Measurements from ENCODE around the gene SRRT. TPM values are rescaled to one million over a fixed set of nuclear protein-coding genes. Genes with fewer than 3 reads are reported as not detected.
"Not testable (repeated sequence)": the region's sequence is repeated elsewhere in the genome, so short reads cannot be mapped to it uniquely, and the experiment has no call there.

Gene SRRT
- polyA plus RNA-seq, 1 donor, result 193 TPM

DNA sequence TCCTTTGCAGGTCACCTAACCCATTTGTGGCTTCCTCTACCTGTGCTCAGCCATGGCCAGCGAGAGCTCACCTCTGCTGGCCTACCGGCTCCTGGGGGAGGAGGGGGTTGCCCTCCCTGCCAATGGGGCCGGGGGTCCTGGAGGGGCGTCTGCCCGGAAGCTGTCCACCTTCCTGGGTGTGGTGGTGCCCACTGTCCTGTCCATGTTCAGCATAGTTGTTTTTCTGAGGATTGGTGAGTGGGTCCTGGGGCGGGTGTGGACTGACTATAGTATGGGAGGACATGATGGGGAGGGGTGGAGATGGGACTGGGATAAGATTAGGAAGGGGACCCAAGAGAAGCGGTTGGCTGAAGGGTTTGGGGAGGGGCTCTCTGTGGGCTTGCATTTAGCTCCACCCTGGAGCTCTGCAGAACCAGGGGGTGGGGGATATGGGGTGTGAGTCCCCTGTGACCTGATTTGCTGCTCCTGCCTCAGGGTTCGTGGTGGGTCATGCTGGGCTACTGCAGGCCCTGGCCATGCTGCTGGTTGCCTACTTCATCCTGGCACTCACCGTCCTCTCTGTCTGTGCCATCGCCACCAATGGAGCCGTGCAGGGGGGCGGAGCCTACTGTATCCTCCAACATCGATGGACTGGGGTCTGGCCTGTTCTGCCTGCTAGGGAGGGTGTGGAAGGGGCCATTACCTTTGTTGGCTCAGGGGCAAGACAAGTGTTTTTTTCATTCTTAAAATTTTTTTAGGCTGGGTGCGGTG, 20.6 kb upstream of the SRRT start:
- no peak for DNase-seq

DNA sequence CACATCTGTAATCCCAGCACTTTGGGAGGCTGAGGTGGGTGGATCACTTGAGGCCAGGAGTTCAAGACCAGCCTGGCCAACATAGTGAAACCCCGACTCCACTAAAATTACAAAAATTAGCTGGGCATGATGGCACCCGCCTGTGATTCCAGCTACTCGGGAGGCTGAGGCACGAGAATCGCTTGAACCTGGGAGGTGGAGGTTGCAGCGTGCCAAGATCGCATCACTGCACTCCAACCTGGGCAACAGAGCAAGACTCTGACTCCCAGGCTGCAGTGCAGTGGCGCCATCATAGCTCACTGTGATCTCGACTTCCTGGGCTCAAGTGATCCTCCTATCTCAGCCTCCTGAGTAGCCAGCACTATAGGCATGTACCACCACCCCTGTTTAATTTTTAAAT, 20.0 kb upstream of the SRRT start:
- not testable (repeated sequence) for DNase-seq

GRCh38 chr7:100855515-100855914, 19.4 kb upstream of the SRRT start:
- no peak for DNase-seq

DNA sequence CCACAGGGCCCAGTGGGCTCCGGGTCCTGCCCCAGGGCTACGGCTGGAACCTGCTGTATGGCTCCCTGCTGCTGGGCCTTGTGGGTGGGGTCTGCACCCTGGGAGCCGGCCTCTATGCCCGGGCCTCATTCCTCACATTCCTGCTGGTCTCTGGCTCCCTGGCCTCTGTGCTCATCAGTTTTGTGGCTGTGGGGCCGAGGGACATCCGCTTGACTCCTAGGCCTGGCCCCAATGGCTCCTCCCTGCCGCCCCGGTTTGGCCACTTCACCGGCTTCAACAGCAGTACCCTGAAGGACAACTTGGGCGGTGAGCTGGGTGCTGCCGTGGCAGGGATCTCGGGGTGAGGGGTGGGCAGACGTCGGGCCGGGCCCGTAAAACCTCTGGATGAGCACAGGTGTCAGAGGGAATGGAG, 18.0 kb upstream of the SRRT start:
- no peak for DNase-seq

- DNase-seq, result no peak
These were observed 15.0 kb upstream of the SRRT start for GRCh38 chr7:100859856-100860255.

- DNase-seq, result no peak
These were observed 13.9 kb upstream of the SRRT start for GRCh38 chr7:100860702-100861615.

GRCh38 chr7:100861616-100861985, 13.3 kb upstream of the SRRT start:
- DNase-seq, result no peak

DNA sequence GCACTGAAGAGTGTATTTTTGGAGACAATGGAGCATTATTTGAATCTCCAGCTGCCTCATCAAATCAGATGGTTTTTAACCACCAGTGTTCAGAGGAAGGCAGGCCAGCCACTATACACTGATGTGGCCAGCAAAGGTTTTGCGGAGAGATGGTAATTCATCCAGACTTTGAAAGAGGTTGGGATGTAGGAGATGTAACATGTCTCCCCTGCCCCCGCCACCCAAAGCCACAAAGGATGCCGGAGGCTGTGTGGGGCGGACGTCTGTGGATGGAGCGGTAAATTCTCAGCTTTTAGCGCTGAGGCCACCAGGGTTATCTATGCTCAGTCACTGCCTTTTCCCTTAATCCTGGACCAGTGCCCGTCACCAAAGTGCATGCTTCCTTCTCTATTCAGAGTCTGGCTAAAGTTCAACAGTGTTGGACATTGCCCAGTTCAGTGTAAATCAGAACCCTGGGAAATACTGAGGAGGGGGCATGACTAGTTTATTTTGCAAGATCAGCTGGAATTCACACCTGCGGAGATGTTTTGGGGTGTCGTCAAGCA, 11.4 kb upstream of the SRRT start:
- no peak for DNase-seq

DNA sequence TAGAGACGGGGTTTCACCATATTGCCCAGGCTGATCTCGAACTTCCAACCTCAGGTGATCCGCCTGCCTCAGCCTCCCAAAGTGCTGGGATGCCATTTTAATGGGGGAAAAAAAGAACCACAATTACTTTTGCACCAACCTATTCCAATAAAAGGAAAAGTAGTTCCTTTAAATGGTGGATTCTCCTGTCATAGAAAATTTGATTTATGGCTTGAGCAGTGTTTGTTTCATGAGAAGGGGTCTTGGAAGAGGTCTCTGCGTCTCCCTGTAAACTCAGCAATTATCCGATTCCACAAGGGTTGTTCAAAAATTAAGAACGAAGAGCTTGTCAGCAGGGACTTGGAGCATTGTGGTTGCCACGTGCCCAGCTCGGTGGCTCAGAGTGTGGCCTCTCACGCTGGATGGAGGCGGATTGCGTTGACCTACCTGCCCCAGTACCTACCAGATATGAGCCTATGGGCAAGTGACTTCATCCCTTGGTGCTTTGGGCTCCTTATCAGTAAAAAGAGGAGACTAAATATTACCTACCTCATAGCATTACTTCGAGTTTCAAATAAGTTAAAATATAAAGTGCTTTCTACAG, 10.5 kb upstream of the SRRT start:
- no peak for DNase-seq

- DNase-seq, result no peak
These were observed 9.5 kb upstream of the SRRT start for GRCh38 chr7:100865372-100865911.

DNA sequence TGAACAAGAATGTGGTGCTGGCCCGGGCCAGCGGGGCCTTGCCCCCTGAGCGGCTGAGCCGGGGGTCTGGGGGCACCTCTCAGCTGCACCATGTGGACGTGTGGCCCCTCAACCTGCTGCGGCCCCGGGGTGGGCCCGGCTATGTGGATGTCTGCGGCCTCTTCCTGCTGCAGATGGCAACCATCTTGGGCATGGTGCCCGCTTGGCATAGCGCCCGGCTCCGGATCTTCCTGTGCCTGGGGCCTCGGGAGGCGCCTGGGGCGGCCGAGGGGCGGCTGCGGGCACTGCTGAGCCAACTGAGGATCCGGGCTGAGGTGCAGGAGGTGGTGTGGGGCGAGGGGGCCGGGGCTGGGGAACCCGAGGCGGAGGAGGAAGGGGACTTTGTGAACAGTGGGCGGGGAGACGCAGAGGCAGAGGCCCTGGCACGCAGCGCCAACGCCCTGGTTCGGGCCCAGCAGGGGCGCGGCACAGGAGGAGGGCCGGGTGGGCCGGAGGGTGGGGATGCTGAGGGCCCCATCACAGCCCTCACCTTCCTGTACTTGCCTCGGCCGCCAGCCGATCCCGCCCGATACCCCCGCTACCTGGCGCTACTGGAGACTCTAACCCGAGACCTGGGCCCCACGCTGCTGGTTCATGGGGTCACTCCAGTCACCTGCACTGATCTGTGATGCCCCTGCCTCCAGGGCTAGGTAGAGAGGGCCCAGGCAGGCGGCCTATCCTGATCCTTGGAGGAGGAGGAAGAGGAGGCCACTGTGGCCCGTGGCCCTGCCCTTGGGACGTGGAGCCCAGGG, 8.8 kb upstream of the SRRT start:
- DNase-seq, result no peak

GRCh38 chr7:100866729-100867039, 8.2 kb upstream of the SRRT start:
- DNase-seq, result no peak

DNA sequence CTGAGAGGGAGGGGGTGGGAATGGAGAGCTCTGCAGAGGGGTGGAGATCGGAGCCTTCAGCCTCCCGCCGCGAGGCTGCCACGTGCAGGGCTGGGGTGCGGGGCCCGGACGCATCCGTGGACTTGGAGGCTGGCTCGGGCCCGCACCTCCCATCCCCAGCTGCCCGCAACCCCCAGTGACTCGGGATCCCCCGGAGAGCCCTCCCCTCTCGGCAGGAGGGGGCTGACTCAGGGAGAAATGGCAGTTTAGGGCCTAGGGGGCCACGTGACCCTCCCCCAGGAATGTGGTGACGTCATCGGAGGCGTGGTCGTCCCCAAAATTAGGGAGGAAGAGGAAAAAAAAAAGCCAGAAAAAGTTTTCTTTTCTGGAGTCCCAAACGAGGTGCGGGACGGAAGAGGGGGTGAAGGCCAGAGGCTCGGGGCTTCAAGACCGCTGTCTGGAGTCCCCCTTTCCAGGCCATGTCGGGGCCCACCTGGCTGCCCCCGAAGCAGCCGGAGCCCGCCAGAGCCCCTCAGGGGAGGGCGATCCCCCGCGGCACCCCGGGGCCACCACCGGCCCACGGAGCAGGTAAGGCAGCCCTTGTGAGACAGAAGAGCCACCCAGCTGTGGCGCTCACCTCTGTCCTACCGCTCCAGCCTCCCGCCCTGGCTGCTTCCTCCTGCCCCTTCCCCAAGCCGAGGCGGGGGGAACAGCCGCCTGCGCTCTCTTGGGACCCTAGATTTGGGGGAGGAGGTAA, 7.7 kb upstream of the SRRT start, which contains the start of gene TRIP6:
Gene TRIP6 (plus strand): TSS at position 348 of the 736 bp plus-strand sequence. CDS start 111 bp downstream, at position 459.
- DNase-seq, result peak; percentile 93

DNA sequence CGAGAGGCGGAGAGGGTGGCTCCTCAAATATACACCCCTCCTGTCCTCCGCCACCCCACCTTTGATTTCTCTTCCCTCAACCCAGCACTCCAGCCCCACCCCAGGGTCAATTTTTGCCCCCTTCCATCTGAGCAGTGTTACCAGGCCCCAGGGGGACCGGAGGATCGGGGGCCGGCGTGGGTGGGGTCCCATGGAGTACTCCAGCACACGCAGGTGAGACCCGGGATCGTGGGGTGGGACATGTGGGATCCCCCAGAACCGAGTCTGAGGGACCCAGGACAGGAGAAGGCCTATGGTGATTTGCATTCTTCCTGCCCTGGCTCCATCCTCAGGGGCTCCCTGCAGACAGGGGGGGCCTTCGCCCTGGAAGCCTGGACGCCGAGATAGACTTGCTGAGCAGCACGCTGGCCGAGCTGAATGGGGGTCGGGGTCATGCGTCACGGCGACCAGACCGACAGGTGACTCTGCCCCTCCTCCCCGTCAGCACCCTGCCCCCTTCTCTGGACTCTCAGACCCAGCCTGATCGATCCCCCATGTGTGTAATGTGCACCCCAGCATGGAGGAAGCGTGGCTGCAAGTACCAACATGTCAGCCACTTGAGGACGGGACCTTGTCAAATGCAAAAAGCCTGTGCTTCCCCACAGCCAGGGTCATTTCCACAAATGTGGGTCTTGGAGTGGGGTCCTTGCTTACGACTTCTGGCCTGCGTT, 7.0 kb upstream of the SRRT start:
- no peak for DNase-seq

DNA sequence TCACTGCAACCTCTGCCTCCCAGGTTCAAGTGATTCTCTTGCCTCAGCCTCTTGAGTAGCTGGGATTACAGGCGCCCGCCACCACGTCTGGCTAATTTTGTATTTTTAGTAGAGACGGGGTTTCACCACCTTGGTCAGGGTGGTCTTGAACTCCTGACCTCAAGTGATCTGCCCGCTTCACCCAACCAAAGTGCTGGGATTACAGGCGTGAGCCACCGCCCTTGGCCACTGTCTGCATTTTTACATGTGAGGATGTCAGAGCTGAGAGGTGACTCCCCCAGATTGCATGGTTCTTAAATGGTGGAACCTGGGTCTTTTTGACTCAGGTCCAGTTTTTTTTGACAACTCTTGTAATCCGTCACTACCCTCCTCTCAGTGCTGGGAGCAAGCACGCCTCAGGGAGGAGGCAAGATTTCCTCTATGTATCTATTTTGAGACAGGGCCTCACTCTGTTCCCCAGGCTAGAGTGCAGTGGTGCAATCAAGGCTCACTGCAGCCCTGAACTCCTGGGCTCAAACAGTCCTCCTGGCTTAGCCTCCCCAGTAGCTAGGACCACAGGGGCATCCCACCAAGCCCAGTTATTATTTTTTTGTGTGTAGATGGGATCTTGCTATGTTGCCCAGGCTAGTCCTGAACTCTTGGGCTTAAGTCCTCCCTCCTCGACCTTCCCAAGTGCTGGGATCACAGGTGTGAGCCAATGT, 1.2 kb upstream of the SRRT start:
- DNase-seq, result no peak

DNA sequence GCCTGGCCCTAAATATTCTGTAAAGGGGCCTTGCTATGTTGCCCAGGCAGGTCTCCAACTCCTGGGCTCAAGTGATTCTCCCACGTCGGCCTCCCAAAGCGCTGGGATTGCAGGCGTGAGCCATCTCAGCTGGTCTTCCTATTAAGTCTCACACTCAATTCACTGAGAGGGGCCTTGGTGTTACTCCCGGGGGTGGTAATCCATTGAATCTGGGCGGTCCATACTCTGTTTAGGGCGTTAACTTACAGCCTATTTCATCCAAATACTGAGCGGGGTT, 665 bp upstream of the SRRT start:
- DNase-seq, result no peak

- DNase-seq, result no peak
These were observed 451 bp downstream of the SRRT start for GRCh38 chr7:100875356-100875751.

DNA sequence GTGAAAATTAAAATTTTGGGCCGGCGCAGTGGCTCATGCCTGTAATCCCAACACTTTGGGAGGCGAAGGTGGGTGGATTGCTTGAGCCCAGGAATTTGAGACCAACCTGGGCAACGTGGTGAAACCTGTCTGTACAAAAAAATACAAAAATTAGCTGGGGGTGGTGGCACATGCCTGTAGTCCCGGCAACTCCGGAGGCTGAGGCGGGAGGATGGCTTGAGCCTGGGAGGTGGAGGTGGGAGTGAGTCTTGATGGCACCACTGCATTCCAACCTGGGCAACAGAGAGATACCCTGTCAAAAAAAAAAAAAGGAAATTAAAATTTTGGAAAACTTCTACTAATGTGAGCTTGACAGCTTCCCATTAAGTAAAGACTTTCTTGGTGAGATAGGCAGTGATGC, 3.1 kb downstream of the SRRT start:
- DNase-seq, result no peak

GRCh38 chr7:100878685-100879084, 3.8 kb downstream of the SRRT start:
- DNase-seq, result no peak

- DNase-seq, result no peak
These were observed 4.9 kb downstream of the SRRT start for GRCh38 chr7:100879685-100880261.

Data from left kidney (tissue), 2 donors.